GM23338 (cell line): ENCODE data around the gene VILL.

Experiments
- CREB1 ChIP-seq: fragments of 250-450 bp; sonication (Bioruptor Pico); IDR thresholded peaks from 2 replicates; pipeline ENCODE4 v1.5.0; 2020; ENCODE audit warnings: low read depth, mild to moderate bottlenecking, moderate library complexity
- CTCF ChIP-seq, 2 experiments: fragments of 200-600 bp in 1 of 2; sonication (generic) in 1 of 2; conservative IDR thresholded peaks; 2 replicates each; pipeline versions ENCODE4 v1.5.1 to v1.6.1; 2016 to 2017; ENCODE audit warnings: antibody characterized with exemption in 2 of 2, low read depth in 2 of 2, mild to moderate bottlenecking in 2 of 2, moderate library complexity in 1 of 2
- ETS1 ChIP-seq: IDR thresholded peaks from 2 replicates; pipeline ENCODE4 v1.6.1; 2016; ENCODE audit warnings: antibody characterized with exemption
- EZH2 ChIP-seq: fragments of 200-600 bp; sonication (generic); IDR thresholded peaks from one replicate; pipeline ENCODE4 v1.8.0; 2017; ENCODE audit warnings: antibody characterized with exemption, mild to moderate bottlenecking, low read depth; ENCODE audit not compliant: unreplicated experiment
- EZH2phosphoT487 ChIP-seq: fragments of 200-600 bp; sonication (generic); IDR thresholded peaks from one replicate; pipeline ENCODE4 v1.8.1; 2018; ENCODE audit warnings: antibody characterized with exemption; ENCODE audit not compliant: unreplicated experiment
- JUNB ChIP-seq: IDR thresholded peaks from one replicate; pipeline ENCODE4 v1.6.1; 2016; ENCODE audit warnings: antibody characterized with exemption; ENCODE audit not compliant: unreplicated experiment
- NANOG ChIP-seq: IDR thresholded peaks from 2 replicates; pipeline ENCODE4 v1.6.1; 2016; ENCODE audit warnings: antibody characterized with exemption, borderline replicate concordance
- POLR2AphosphoS5 ChIP-seq: IDR thresholded peaks from 2 replicates; pipeline ENCODE4 v1.6.1; 2016; ENCODE audit warnings: antibody characterized with exemption, low read depth
- REST ChIP-seq: IDR thresholded peaks from one replicate; pipeline ENCODE4 v1.6.1; 2018; ENCODE audit warnings: antibody characterized with exemption; ENCODE audit not compliant: unreplicated experiment
- STAT1 ChIP-seq: IDR thresholded peaks from one replicate; pipeline ENCODE4 v1.6.1; 2016; ENCODE audit warnings: antibody characterized with exemption; ENCODE audit not compliant: unreplicated experiment
- ZNF114 ChIP-seq: fragments of 250-450 bp; sonication (Bioruptor Pico); IDR thresholded peaks from 2 replicates; pipeline ENCODE4 v1.5.0; 2020; ENCODE audit warnings: mild to moderate bottlenecking, moderate library complexity
- ZNF331 ChIP-seq: fragments of 250-450 bp; sonication (Bioruptor Pico); IDR thresholded peaks from 2 replicates; pipeline ENCODE4 v1.5.0; 2020; ENCODE audit warnings: low read depth, mild to moderate bottlenecking, moderate library complexity
- ZNF462 ChIP-seq: fragments of 250-450 bp; sonication (Bioruptor Pico); IDR thresholded peaks from 2 replicates; pipeline ENCODE4 v1.5.0; 2020; ENCODE audit warnings: mild to moderate bottlenecking, moderate library complexity

GRCh38 chr3:38011111-38011510 is 20.5 kb downstream of the VILL start:
- TF ChIP-seq CTCF (conservative IDR thresholded peaks at IDR 0.05; ENCODE audit: low read depth in 2 of 2) (no peak), EZH2 (no peak), POLR2AphosphoS5 (no peak), JUNB (no peak), EZH2phosphoT487 (no peak), REST (no peak), STAT1 (no peak), CREB1 (CRISPR knock-in tag) (no peak), ETS1 (no peak), NANOG (no peak), ZNF114 (CRISPR knock-in tag) (no peak), ZNF331 (CRISPR knock-in tag) (no peak), ZNF462 (CRISPR knock-in tag) (no peak)
